ENCODE measurements around the gene SLC22A31. TPM values are rescaled to one million over a fixed set of nuclear protein-coding genes. Genes with fewer than 3 reads are reported as not detected.

Gene SLC22A31
- total RNA-seq, 2 donors from 2014 or later: 4.6 TPM; not detected in 1

GRCh38 chr16:89179656-89180315 lies 20.6 kb downstream of the SLC22A31 start:
- 82% methylated on average over 25 of the region's 25 CpGs for WGBS
- intact Hi-C loops (cut with DNase I): loop anchor here (10.0 kb wide), 1 partner anchor 445 kb away; no protein-coding TSS in a partner anchor
- H3K27ac ChIP-seq: no peak overlapping the region

GRCh38 chr16:89179148-89179484 lies 21.2 kb downstream of the SLC22A31 start:
- intact Hi-C loops (cut with DNase I): loop anchor here (10.0 kb wide), 1 partner anchor 444 kb away; no protein-coding TSS in a partner anchor
- Histone ChIP-seq H3K4me1 (replicated peaks) (no peaks in the 10 kb centered on the region), H3K27me3 (replicated peaks; ENCODE audit: insufficient read depth) (no peaks in the 10 kb centered on the region), H3K9me3 (no peaks in the 10 kb centered on the region), H3K4me3 (no peak overlapping the region), H3K36me3 (no peaks in the 10 kb centered on the region), H3K27ac (no peak overlapping the region)
- TF ChIP-seq CTCF (IDR thresholded peaks at IDR 0.05): no peak
- TF ChIP-seq POLR2AphosphoS5 (IDR thresholded peaks at IDR 0.05): no peak
- TF ChIP-seq POLR2A (IDR thresholded peaks at IDR 0.05): no peak
- no peak for DNase-seq (ENCODE audit: low spot score)
- WGBS: 85% methylated on average over 16 of the region's 19 CpGs

More at GRCh38 chr16:89179656-89180315, 20.6 kb downstream of the SLC22A31 start:
- Histone ChIP-seq H3K4me3 (no peak overlapping the region), H3K27me3 (replicated peaks; ENCODE audit: insufficient read depth) (no peaks in the 10 kb centered on the region), H3K4me1 (replicated peaks) (no peaks in the 10 kb centered on the region), H3K36me3 (no peaks in the 10 kb centered on the region), H3K9me3 (no peaks in the 10 kb centered on the region)
- TF ChIP-seq POLR2A (IDR thresholded peaks at IDR 0.05) (no peak), CTCF (IDR thresholded peaks at IDR 0.05) (no peak), POLR2AphosphoS5 (IDR thresholded peaks at IDR 0.05) (no peak)
- DNase-seq (ENCODE audit: low spot score): no peak

- no peaks in the 10 kb centered on the region for H3K4me1 ChIP-seq (replicated peaks)
- no peak overlapping the region for H3K27ac ChIP-seq
- intact Hi-C loops (cut with DNase I): loop anchor here (10.0 kb wide), 1 partner anchor 444 kb away; no protein-coding TSS in a partner anchor
- no peak for DNase-seq (ENCODE audit: low spot score)
- WGBS: 65% methylated on average over 17 of the region's 24 CpGs
- H3K9me3 ChIP-seq: no peaks in the 10 kb centered on the region
- H3K4me3 ChIP-seq: no peak overlapping the region
- H3K27me3 ChIP-seq (replicated peaks; ENCODE audit: insufficient read depth): no peaks in the 10 kb centered on the region
- TF ChIP-seq CTCF (IDR thresholded peaks at IDR 0.05) (no peak), POLR2A (IDR thresholded peaks at IDR 0.05) (no peak), POLR2AphosphoS5 (IDR thresholded peaks at IDR 0.05) (no peak)
- H3K36me3 ChIP-seq: no peaks in the 10 kb centered on the region
Measured at GRCh38 chr16:89178453-89179147, 21.7 kb downstream of the SLC22A31 start.

GRCh38 chr16:89177501-89177900 lies 22.8 kb downstream of the SLC22A31 start:
- intact Hi-C loops (cut with DNase I): loop anchor here (10.0 kb wide), 1 partner anchor 443 kb away; no protein-coding TSS in a partner anchor
- WGBS: 87% methylated on average over 8 of the region's 12 CpGs

More at GRCh38 chr16:89177501-89177900, 22.8 kb downstream of the SLC22A31 start:
- Histone ChIP-seq H3K27me3 (replicated peaks; ENCODE audit: insufficient read depth) (no peaks in the 10 kb centered on the region), H3K4me3 (no peak overlapping the region), H3K36me3 (no peaks in the 10 kb centered on the region), H3K27ac (no peak overlapping the region), H3K4me1 (replicated peaks) (no peaks in the 10 kb centered on the region), H3K9me3 (no peaks in the 10 kb centered on the region)
- TF ChIP-seq POLR2A (IDR thresholded peaks at IDR 0.05) (no peak), POLR2AphosphoS5 (IDR thresholded peaks at IDR 0.05) (no peak), CTCF (IDR thresholded peaks at IDR 0.05) (no peak)
- no peak for DNase-seq (ENCODE audit: low spot score)
